SK-N-SH treated with all-trans-retinoic acid at 6 μM for 48 hours (cell line): ENCODE data around the gene KRTAP4-7.

Experiments used
- ATAC-seq: fragments of 200-7000 bp; cut with Tn5 transposase; 3 replicates; pipeline ENCODE4 v1.9.1; 2020; ENCODE audit warnings: mild to moderate bottlenecking, moderate library complexity
- ARNTL ChIP-seq: fragments of 450-650 bp; formaldehyde crosslinking; IDR thresholded peaks from 2 replicates; pipeline ENCODE4 v1.5.0; 2020; ENCODE audit warnings: low read depth, mild to moderate bottlenecking, moderate library complexity, borderline replicate concordance
- BACH2 ChIP-seq: fragments of 250-450 bp; sonication (Bioruptor Pico); IDR thresholded peaks from 2 replicates; pipeline ENCODE4 v1.9.0; 2021; ENCODE audit warnings: mild to moderate bottlenecking, borderline replicate concordance
- CSDC2 ChIP-seq: fragments of 250-450 bp; sonication (Bioruptor Pico); IDR thresholded peaks from 2 replicates; pipeline ENCODE4 v1.5.0; 2020; ENCODE audit warnings: mild to moderate bottlenecking, moderate library complexity
- ESRRG ChIP-seq: fragments of 250-450 bp; sonication (Bioruptor Pico); IDR thresholded peaks from 2 replicates; pipeline ENCODE4 v1.6.1; 2021; ENCODE audit warnings: mild to moderate bottlenecking
- GLIS3 ChIP-seq: fragments of 250-450 bp; sonication (Bioruptor Pico); IDR thresholded peaks from 2 replicates; pipeline ENCODE4 v1.5.0; 2020; ENCODE audit warnings: mild to moderate bottlenecking, moderate library complexity
- ISL1 ChIP-seq: fragments of 250-450 bp; sonication (Bioruptor Pico); IDR thresholded peaks from 2 replicates; pipeline ENCODE4 v2.1.2; 2022; ENCODE audit warnings: mild to moderate bottlenecking, moderate library complexity
- RARB ChIP-seq: fragments of 250-450 bp; sonication (Bioruptor Pico); IDR thresholded peaks from 2 replicates; pipeline ENCODE4 v1.8.0; 2021; ENCODE audit warnings: mild to moderate bottlenecking, moderate library complexity
- SNAI2 ChIP-seq: fragments of 250-450 bp; sonication (Bioruptor Pico); IDR thresholded peaks from 2 replicates; pipeline ENCODE4 v1.5.0; 2020; ENCODE audit warnings: mild to moderate bottlenecking, moderate library complexity
- TCF4 ChIP-seq: fragments of 250-450 bp; sonication (Bioruptor Pico); IDR thresholded peaks from 2 replicates; pipeline ENCODE4 v1.8.0; 2021; ENCODE audit warnings: mild to moderate bottlenecking, moderate library complexity, borderline replicate concordance
- TOX ChIP-seq: fragments of 250-450 bp; sonication (Bioruptor Pico); IDR thresholded peaks from 2 replicates; pipeline ENCODE4 v1.8.0; 2021; ENCODE audit warnings: mild to moderate bottlenecking, moderate library complexity, borderline replicate concordance
- ZC3H10 ChIP-seq: fragments of 250-450 bp; sonication (Bioruptor Pico); IDR thresholded peaks from 2 replicates; pipeline ENCODE4 v1.5.1; 2021; ENCODE audit warnings: mild to moderate bottlenecking, moderate library complexity
- ZFP30 ChIP-seq: fragments of 450-650 bp; formaldehyde crosslinking; IDR thresholded peaks from 2 replicates; pipeline ENCODE4 v1.5.0; 2022; ENCODE audit warnings: mild to moderate bottlenecking, moderate library complexity
- ZNF565 ChIP-seq: fragments of 450-650 bp; formaldehyde crosslinking; conservative IDR thresholded peaks from 2 replicates; pipeline ENCODE4 v1.5.0; 2020; ENCODE audit warnings: low read depth, mild to moderate bottlenecking, moderate library complexity
- ZNF70 ChIP-seq: fragments of 450-650 bp; formaldehyde crosslinking; IDR thresholded peaks from 2 replicates; pipeline ENCODE4 v1.5.0; 2020; ENCODE audit warnings: mild to moderate bottlenecking, moderate library complexity
- ZNF8 ChIP-seq: fragments of 450-650 bp; formaldehyde crosslinking; IDR thresholded peaks from 2 replicates; pipeline ENCODE4 v1.5.0; 2020; ENCODE audit warnings: mild to moderate bottlenecking, moderate library complexity
- TF ChIP-seq, protein P1 (sequence below): fragments of 250-450 bp; sonication (Bioruptor Pico); IDR thresholded peaks from 2 replicates; pipeline ENCODE4 v1.8.0; 2020; ENCODE audit warnings: mild to moderate bottlenecking, moderate library complexity, borderline replicate concordance
- TF ChIP-seq, protein P2 (sequence below): fragments of 250-450 bp; sonication (Bioruptor Pico); IDR thresholded peaks from 2 replicates; pipeline ENCODE4 v1.5.0; 2020; ENCODE audit warnings: mild to moderate bottlenecking, moderate library complexity
- TF ChIP-seq, protein P3 (sequence below): fragments of 250-450 bp; sonication (Bioruptor Pico); IDR thresholded peaks from 2 replicates; pipeline ENCODE4 v1.8.0; 2021; ENCODE audit warnings: low read depth, mild to moderate bottlenecking, moderate library complexity, borderline replicate concordance
- TF ChIP-seq, protein P4 (sequence below): fragments of 250-450 bp; sonication (Bioruptor Pico); IDR thresholded peaks from 2 replicates; pipeline ENCODE4 v1.5.1; 2021; ENCODE audit warnings: mild to moderate bottlenecking, moderate library complexity
- TF ChIP-seq, protein P5 (sequence below): fragments of 250-450 bp; sonication (Bioruptor Pico); IDR thresholded peaks from 2 replicates; pipeline ENCODE4 v1.5.1; 2020; ENCODE audit warnings: low read depth, mild to moderate bottlenecking, moderate library complexity

KRTAP4-7 gene

DNA sequence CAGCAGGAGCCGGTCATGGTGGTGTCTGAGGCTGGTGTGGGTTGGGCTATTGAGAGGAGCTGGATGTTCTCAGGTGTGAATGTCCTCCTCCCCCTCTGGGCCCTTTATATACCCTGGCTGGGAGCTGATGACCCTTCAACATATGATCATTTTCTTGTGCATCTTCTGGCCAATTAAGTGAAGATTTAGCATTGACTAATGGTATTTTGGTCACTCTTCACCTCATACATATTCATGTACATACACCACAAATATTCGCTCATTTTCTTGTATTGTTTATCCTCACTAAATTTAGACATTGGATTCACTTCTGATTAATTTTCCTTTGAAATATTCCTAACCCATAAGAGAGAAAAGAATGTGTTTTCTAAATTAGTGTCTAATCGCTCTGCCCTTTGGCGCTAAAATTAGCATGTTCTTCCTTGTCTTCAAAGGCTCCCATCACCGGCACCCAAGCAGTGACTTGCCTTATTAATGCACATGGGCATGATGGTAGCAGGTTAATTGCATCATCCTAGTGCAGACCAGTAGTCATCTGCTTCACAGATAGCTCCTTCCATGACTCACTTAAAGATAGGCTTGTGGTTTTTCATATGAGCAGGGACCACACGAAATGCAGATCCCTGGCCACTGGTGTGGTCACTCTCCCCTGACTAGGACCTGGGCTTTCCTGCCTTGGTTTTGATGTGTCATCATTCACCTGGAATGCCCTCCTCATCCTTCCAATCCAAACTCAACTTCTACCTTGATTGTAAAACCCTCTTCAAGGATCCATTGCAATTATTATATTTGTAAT, 17.9 kb upstream of the KRTAP4-7 start, which contains the start of gene KRTAP2-4:
TSS of gene KRTAP2-4 (minus strand) at position 51 of the 796 bp plus-strand sequence. CDS start at position 17, 34 bp downstream.
- TF ChIP-seq GLIS3 (no peak), ARNTL (no peak), ESRRG (CRISPR knock-in tag) (no peak), ZNF70 (CRISPR knock-in tag) (no peak), ZFP30 (CRISPR knock-in tag) (no peak), ISL1 (CRISPR knock-in tag) (no peak), CSDC2 (CRISPR knock-in tag) (no peak), RARB (no peak), TCF4 (no peak), ZNF8 (CRISPR knock-in tag) (no peak), SNAI2 (CRISPR knock-in tag) (no peak), TOX (CRISPR knock-in tag) (no peak)
- TF ChIP-seq, protein P1, sequence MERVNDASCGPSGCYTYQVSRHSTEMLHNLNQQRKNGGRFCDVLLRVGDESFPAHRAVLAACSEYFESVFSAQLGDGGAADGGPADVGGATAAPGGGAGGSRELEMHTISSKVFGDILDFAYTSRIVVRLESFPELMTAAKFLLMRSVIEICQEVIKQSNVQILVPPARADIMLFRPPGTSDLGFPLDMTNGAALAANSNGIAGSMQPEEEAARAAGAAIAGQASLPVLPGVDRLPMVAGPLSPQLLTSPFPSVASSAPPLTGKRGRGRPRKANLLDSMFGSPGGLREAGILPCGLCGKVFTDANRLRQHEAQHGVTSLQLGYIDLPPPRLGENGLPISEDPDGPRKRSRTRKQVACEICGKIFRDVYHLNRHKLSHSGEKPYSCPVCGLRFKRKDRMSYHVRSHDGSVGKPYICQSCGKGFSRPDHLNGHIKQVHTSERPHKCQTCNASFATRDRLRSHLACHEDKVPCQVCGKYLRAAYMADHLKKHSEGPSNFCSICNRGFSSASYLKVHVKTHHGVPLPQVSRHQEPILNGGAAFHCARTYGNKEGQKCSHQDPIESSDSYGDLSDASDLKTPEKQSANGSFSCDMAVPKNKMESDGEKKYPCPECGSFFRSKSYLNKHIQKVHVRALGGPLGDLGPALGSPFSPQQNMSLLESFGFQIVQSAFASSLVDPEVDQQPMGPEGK (CRISPR knock-in tag) = no peak
- TF ChIP-seq, protein P2, sequence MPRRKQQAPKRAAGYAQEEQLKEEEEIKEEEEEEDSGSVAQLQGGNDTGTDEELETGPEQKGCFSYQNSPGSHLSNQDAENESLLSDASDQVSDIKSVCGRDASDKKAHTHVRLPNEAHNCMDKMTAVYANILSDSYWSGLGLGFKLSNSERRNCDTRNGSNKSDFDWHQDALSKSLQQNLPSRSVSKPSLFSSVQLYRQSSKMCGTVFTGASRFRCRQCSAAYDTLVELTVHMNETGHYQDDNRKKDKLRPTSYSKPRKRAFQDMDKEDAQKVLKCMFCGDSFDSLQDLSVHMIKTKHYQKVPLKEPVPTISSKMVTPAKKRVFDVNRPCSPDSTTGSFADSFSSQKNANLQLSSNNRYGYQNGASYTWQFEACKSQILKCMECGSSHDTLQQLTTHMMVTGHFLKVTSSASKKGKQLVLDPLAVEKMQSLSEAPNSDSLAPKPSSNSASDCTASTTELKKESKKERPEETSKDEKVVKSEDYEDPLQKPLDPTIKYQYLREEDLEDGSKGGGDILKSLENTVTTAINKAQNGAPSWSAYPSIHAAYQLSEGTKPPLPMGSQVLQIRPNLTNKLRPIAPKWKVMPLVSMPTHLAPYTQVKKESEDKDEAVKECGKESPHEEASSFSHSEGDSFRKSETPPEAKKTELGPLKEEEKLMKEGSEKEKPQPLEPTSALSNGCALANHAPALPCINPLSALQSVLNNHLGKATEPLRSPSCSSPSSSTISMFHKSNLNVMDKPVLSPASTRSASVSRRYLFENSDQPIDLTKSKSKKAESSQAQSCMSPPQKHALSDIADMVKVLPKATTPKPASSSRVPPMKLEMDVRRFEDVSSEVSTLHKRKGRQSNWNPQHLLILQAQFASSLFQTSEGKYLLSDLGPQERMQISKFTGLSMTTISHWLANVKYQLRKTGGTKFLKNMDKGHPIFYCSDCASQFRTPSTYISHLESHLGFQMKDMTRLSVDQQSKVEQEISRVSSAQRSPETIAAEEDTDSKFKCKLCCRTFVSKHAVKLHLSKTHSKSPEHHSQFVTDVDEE (CRISPR knock-in tag) = no peak
- TF ChIP-seq, protein P3, sequence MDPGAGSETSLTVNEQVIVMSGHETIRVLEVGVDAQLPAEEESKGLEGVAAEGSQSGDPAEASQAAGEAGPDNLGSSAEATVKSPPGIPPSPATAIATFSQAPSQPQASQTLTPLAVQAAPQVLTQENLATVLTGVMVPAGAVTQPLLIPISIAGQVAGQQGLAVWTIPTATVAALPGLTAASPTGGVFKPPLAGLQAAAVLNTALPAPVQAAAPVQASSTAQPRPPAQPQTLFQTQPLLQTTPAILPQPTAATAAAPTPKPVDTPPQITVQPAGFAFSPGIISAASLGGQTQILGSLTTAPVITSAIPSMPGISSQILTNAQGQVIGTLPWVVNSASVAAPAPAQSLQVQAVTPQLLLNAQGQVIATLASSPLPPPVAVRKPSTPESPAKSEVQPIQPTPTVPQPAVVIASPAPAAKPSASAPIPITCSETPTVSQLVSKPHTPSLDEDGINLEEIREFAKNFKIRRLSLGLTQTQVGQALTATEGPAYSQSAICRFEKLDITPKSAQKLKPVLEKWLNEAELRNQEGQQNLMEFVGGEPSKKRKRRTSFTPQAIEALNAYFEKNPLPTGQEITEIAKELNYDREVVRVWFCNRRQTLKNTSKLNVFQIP (CRISPR knock-in tag) = no peak
- TF ChIP-seq, protein P4, sequence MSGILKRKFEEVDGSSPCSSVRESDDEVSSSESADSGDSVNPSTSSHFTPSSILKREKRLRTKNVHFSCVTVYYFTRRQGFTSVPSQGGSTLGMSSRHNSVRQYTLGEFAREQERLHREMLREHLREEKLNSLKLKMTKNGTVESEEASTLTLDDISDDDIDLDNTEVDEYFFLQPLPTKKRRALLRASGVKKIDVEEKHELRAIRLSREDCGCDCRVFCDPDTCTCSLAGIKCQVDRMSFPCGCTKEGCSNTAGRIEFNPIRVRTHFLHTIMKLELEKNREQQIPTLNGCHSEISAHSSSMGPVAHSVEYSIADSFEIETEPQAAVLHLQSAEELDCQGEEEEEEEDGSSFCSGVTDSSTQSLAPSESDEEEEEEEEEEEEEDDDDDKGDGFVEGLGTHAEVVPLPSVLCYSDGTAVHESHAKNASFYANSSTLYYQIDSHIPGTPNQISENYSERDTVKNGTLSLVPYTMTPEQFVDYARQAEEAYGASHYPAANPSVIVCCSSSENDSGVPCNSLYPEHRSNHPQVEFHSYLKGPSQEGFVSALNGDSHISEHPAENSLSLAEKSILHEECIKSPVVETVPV (CRISPR knock-in tag) = no peak
- no peak for ATAC-seq

DNA sequence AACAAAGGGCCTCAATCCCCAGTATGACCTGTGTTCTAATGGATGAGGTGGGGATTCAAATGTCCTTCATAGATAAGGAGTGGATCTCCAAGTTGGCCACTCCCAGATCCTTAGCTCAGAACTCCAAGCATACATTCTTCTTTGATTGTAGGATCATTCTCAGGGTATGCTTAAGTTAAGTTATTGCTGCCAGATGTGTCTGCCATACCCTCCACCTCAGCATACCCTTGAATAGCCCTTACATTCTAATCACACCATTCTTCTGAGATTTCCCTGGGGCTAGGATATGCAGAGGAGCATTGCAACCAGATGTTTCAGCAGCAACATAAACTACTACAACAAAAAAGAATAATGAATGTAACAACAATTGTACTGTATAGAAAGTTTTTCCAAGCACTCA, 16.7 kb upstream of the KRTAP4-7 start:
- ATAC-seq = no peak
- no peak for TF ChIP-seq ZC3H10
- TF ChIP-seq SNAI2 (CRISPR knock-in tag) = no peak
- TF ChIP-seq, protein P4 (CRISPR knock-in tag) = no peak
- TF ChIP-seq, protein P2 (CRISPR knock-in tag) = no peak
- no peak for TF ChIP-seq BACH2
- no peak for TF ChIP-seq ESRRG (CRISPR knock-in tag)
- TF ChIP-seq ZNF565 = no peak
- TF ChIP-seq, protein P5, sequence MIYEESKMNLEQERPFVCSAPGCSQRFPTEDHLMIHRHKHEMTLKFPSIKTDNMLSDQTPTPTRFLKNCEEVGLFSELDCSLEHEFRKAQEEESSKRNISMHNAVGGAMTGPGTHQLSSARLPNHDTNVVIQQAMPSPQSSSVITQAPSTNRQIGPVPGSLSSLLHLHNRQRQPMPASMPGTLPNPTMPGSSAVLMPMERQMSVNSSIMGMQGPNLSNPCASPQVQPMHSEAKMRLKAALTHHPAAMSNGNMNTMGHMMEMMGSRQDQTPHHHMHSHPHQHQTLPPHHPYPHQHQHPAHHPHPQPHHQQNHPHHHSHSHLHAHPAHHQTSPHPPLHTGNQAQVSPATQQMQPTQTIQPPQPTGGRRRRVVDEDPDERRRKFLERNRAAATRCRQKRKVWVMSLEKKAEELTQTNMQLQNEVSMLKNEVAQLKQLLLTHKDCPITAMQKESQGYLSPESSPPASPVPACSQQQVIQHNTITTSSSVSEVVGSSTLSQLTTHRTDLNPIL (CRISPR knock-in tag) = no peak
- TF ChIP-seq RARB = no peak
- TF ChIP-seq, protein P3 (CRISPR knock-in tag) = no peak
- no peak for TF ChIP-seq ZFP30 (CRISPR knock-in tag)
- no peak for TF ChIP-seq ISL1 (CRISPR knock-in tag)
- TF ChIP-seq, protein P1 (CRISPR knock-in tag) = no peak
- no peak for TF ChIP-seq CSDC2 (CRISPR knock-in tag)
- TF ChIP-seq ZNF70 (CRISPR knock-in tag) = no peak
